GM19238 (cell line): ENCODE results near the gene LRRC49.
"Not testable (repeated sequence)": the region's sequence is repeated elsewhere in the genome, so short reads cannot be mapped to it uniquely, and the experiment has no call there.

Experiments
- DNase-seq: peaks from one replicate; pipeline ENCODE4 v3.0.0; 2011; ENCODE audit warnings: low spot score; ENCODE audit not compliant: insufficient read length

The LRRC49 gene

GRCh38 chr15:70920981-70921696, 28.5 kb downstream of the LRRC49 start:
- no peak for DNase-seq

GRCh38 chr15:70922119-70922518, 29.5 kb downstream of the LRRC49 start:
- no peak for DNase-seq

- DNase-seq = no peak
Measured at GRCh38 chr15:70923311-70924080, 30.9 kb downstream of the LRRC49 start.

- not testable (repeated sequence) for DNase-seq
Measured at GRCh38 chr15:70926914-70927313, 34.3 kb downstream of the LRRC49 start.

- no peak for DNase-seq
Measured at GRCh38 chr15:70931821-70932220, 39.2 kb downstream of the LRRC49 start.

- DNase-seq = no peak
Measured at GRCh38 chr15:70932397-70932796, 39.8 kb downstream of the LRRC49 start.

GRCh38 chr15:70933411-70933810, 40.8 kb downstream of the LRRC49 start:
- no peak for DNase-seq

GRCh38 chr15:70935631-70936030, 43.0 kb downstream of the LRRC49 start:
- DNase-seq = no peak

- DNase-seq = no peak
Measured at GRCh38 chr15:70936326-70936725, 43.7 kb downstream of the LRRC49 start.

GRCh38 chr15:70943285-70943684, 50.7 kb downstream of the LRRC49 start:
- DNase-seq = not testable (repeated sequence)

GRCh38 chr15:70947351-70948335, 55.0 kb downstream of the LRRC49 start:
- DNase-seq = no peak

GRCh38 chr15:70950953-70951352, 58.3 kb downstream of the LRRC49 start:
- DNase-seq = no peak

GRCh38 chr15:70954171-70954570, 61.5 kb downstream of the LRRC49 start:
- no peak for DNase-seq

- no peak for DNase-seq
Measured at GRCh38 chr15:70954733-70955132, 62.1 kb downstream of the LRRC49 start.

GRCh38 chr15:70955151-70955550, 62.5 kb downstream of the LRRC49 start:
- DNase-seq = no peak

- no peak for DNase-seq
Measured at GRCh38 chr15:70956201-70956995, 63.8 kb downstream of the LRRC49 start.

GRCh38 chr15:70962084-70962483, 69.5 kb downstream of the LRRC49 start:
- DNase-seq = no peak

GRCh38 chr15:70963199-70963598, 70.6 kb downstream of the LRRC49 start:
- DNase-seq = no peak

- DNase-seq = no peak
Measured at GRCh38 chr15:70964058-70964457, 71.4 kb downstream of the LRRC49 start.

GRCh38 chr15:70964686-70965085, 72.1 kb downstream of the LRRC49 start:
- no peak for DNase-seq

- DNase-seq = no peak
Measured at GRCh38 chr15:70967646-70968045, 75.0 kb downstream of the LRRC49 start.
